A673 (cell line): ENCODE data around the gene CSNK1G3.

Experiments used
- EZH2 ChIP-seq: fragments of 200-600 bp; sonication (generic); IDR thresholded peaks from 2 replicates; pipeline ENCODE4 v1.6.1; 2017; ENCODE audit warnings: borderline replicate concordance, low read depth, mild to moderate bottlenecking, mixed read lengths, antibody characterized with exemption, low read length; ENCODE audit not compliant: poor library complexity, severe bottlenecking
- TF ChIP-seq, protein P1 (sequence below): fragments of 300-800, 200-600 bp; sonication (generic); conservative IDR thresholded peaks from 2 replicates; pipeline ENCODE4 v1.5.1; 2017; ENCODE audit warnings: low read depth, mild to moderate bottlenecking, antibody characterized with exemption, low read length, moderate library complexity, mixed read lengths

DNA sequence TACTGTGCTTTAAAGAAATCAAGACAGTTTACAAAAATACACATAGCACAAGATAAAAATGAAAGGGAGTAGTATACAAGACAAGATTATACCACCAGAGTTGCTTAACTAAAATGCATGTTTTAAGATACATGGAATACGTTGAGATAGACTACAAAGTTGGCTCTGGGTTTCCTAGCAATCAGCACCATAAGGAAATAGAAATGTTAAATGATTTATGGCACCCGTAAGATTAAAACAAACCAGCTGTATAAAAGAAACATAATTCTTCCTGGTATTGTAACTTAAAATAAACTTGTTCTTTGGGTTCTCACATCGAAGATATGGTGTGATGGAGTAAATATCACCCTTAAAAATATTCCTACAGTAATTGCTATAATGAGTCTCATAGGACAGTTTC lies 9.9 kb upstream of the CSNK1G3 start:
- TF ChIP-seq, protein P1, sequence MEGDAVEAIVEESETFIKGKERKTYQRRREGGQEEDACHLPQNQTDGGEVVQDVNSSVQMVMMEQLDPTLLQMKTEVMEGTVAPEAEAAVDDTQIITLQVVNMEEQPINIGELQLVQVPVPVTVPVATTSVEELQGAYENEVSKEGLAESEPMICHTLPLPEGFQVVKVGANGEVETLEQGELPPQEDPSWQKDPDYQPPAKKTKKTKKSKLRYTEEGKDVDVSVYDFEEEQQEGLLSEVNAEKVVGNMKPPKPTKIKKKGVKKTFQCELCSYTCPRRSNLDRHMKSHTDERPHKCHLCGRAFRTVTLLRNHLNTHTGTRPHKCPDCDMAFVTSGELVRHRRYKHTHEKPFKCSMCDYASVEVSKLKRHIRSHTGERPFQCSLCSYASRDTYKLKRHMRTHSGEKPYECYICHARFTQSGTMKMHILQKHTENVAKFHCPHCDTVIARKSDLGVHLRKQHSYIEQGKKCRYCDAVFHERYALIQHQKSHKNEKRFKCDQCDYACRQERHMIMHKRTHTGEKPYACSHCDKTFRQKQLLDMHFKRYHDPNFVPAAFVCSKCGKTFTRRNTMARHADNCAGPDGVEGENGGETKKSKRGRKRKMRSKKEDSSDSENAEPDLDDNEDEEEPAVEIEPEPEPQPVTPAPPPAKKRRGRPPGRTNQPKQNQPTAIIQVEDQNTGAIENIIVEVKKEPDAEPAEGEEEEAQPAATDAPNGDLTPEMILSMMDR = no peak
- TF ChIP-seq EZH2 = no peak
